ENCODE measurements around the gene RANBP9. TPM values are rescaled to one million over a fixed set of nuclear protein-coding genes. Genes with fewer than 3 reads are reported as not detected.

RANBP9 gene
- total RNA-seq, 1 experiment from 2014 or later, result 33.0 TPM

Other genes with a start within 250 kb of the RANBP9 start
- gene GFOD1, start 224.2 kb downstream of the RANBP9 start, total RNA-seq (2014; rRNA removed; shearing (Covaris generic)), result 1.8 TPM in 2 replicates
- 5.9 and 10.0 TPM in 2 replicates for gene SIRT5, start 137.2 kb downstream of the RANBP9 start, total RNA-seq (2014; rRNA removed; shearing (Covaris generic))
- gene NOL7, start 96.5 kb downstream of the RANBP9 start, total RNA-seq (2014; rRNA removed; shearing (Covaris generic)), result 89.5 and 108 TPM in 2 replicates
- gene MCUR1, start 102.7 kb upstream of the RANBP9 start, total RNA-seq (2014; rRNA removed; shearing (Covaris generic)), result 23.3 and 23.5 TPM in 2 replicates
- gene RNF182, start 213.1 kb upstream of the RANBP9 start, total RNA-seq (2014; rRNA removed; shearing (Covaris generic)), result 12.7 and 17.0 TPM in 2 replicates